NCI-H2196 (cell line): ENCODE results near the gene HAUS5.
"Not testable (repeated sequence)": the region's sequence is repeated elsewhere in the genome, so short reads cannot be mapped to it uniquely, and the experiment has no call there.

ENCODE experiments used
- DNase-seq: peaks from one replicate; lab custom pipeline; 2025; ENCODE audit not compliant: unreplicated experiment; lab: John Stamatoyannopoulos, UW

The HAUS5 gene, protein sequence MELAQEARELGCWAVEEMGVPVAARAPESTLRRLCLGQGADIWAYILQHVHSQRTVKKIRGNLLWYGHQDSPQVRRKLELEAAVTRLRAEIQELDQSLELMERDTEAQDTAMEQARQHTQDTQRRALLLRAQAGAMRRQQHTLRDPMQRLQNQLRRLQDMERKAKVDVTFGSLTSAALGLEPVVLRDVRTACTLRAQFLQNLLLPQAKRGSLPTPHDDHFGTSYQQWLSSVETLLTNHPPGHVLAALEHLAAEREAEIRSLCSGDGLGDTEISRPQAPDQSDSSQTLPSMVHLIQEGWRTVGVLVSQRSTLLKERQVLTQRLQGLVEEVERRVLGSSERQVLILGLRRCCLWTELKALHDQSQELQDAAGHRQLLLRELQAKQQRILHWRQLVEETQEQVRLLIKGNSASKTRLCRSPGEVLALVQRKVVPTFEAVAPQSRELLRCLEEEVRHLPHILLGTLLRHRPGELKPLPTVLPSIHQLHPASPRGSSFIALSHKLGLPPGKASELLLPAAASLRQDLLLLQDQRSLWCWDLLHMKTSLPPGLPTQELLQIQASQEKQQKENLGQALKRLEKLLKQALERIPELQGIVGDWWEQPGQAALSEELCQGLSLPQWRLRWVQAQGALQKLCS

DNA sequence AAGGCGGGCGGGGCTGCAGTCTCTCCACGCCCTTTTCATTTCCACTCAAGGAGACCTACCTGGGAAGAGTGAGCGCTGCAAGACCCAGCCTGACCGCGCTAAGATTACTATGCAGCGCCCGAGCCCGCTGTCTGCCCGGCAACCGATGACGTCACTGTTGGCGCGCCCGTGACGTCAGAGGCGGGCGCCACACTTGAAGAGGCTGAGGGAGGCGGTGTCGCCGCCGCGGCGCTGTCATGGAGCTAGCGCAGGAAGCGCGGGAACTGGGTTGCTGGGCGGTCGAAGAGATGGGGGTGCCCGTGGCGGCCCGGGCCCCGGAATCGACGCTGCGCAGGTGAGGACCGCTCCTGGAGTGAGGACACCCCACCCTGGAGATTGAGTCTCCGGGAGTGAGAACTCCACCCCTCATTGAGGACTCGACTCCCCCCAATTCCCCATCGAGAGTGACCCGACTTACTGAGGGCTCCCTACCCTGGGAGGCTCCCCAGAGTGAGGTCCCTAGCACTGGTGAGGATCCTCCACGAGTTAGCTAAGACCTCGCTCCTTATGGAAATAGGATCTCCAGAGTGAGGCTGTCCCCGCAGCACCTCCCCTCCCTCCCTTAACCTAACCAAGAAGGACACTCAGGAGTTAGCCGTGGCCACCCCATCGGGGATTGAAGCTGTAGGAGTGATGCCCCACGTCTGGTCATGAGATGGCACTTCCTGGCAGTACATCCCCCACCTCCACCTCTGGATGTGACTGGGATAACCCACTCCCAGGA, at the start of gene HAUS5:
HAUS5 (plus strand) TSS at position 177 of the 763 bp plus-strand sequence; CDS start at position 237, 60 bp downstream.
- DNase-seq, result peak; percentile 92

DNA sequence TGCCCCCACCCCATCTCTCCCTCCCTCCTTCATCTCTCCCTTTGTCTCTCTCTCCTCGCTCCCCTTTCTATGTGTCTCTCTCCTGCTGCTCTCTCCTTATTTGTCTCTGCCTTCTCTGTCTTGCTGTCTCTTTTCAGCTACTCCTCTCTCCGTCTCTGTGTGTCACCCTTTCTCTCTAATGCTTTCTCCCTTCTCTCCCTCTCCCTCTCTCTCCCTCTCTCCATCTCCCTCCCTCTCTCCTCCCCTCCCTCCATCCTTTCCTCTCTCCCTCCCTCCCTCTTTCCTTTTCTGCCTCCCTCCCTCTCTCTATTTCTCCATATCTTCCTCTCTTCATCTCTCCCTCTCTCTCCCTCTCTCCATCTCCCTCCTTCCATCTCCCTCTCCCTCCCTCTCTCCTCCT, 49.8 kb upstream of the HAUS5 start:
- no peak for DNase-seq

DNA sequence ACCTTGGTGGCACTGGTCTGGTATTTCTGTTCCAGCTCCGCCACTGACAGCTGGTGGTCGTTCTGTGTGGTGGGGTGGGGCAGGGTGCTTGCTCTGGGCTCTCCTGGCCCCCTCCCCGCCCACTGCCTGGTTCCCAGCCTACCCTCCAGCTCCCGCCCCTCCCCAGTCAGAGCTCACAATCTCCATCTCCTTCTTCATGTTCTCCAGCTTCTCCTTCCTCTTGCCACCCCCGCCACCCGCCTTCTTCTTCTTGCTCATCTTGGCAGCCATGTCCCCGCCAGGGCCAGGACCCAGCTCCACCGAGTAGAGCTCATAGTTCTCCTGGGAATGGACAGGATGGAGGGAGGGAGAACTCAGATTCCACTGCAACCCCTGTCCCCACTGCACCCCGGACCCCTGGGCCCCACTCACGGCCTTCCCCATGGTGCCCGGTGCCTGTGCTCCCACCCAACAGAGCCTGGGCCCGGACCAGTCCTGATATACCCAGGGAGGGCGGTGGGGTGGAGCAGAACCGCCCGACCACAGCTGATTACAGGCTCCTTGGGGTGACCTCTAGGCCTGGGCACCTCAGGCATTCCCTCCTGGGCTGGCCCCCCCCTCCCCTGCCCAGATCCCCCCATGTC, 49.2 kb upstream of the HAUS5 start, which contains the start of gene ATP4A:
ATP4A (minus strand) TSS at position 452 of the 623 bp plus-strand sequence; CDS start at position 423, 29 bp downstream.
- no peak for DNase-seq

DNA sequence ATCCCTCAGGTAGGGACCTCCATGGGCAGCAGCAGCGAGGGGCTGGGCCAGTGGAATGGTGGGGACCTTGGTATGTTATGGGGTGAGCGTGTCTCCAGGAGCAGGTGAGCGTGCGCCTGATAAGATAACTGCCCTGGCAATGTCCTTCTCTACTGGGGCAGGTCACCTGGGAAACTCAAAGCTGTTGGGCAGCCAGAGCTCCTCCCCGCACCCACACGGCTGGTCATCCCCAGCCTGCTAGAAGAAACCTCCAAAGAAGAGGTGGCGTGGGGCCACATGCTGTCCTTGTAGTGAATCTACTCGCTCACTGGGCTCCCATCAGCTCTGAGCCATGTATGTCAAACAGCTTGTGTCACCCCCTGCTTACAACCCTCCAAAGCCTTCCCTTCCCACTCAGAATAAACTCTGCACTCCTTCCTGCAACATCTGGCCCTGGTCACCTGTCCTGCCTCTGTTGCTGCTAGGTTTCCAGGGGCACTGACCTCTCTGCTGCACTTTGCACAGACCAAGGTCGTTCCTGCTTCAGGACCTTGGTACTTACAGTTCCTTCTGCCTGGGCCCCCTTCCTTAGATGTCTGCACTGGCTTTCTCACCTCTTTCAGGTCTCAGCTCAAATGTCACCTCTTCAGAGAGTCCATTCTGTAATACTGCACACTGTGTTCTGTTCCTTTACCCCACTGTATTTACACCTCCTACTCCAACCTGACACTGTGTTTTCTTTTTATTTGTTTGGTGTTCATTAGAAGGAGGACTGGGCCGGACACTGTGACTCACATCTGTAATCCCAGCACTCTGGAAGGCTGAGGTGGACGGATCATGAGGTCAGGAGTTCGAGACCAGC, 47.3 kb upstream of the HAUS5 start:
- no peak for DNase-seq

DNA sequence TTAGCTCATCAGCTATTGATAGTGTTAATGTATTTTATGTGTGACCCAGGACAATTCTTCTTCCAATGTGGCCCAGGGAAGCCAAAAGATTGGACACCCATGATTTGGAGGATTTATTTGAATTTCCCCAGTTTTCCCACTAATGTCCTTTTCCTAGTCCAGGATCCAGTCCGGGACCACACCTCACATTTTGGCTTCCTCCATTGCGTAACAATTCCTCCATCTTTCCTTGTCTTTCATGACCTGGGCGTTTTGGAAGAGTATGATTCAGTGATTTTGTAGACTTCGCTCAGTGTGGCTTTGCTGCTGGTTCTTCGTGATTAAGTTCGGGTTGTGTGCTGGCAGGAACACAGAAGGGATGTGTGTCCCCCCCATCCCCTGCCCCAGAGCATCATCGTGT, 45.8 kb upstream of the HAUS5 start:
- no peak for DNase-seq

DNA sequence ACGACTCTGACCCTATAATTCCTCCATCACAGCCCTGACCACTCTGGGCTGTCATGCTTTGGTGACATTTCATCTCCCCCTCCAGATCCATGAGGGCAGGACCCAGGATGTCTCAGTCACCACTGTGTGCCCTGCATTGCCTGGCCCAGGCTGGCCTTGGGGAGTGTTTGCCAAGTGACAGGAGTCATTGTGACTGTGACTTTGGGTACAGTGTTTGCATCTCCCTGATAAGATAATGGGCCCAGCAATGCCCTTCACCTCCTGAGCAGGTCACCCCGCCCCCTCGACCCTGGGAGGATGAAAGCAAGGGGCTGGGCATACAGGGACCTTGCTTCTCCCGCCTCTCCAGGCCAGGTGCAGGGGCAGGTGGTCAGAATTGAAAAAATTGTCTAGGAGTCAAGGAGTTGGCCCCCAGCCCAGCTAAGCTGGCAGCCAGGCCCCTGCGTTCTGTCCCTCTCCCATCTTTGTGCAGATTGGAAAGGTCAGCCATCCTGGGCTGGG, 43.2 kb upstream of the HAUS5 start:
- DNase-seq, result peak; percentile 9

DNA sequence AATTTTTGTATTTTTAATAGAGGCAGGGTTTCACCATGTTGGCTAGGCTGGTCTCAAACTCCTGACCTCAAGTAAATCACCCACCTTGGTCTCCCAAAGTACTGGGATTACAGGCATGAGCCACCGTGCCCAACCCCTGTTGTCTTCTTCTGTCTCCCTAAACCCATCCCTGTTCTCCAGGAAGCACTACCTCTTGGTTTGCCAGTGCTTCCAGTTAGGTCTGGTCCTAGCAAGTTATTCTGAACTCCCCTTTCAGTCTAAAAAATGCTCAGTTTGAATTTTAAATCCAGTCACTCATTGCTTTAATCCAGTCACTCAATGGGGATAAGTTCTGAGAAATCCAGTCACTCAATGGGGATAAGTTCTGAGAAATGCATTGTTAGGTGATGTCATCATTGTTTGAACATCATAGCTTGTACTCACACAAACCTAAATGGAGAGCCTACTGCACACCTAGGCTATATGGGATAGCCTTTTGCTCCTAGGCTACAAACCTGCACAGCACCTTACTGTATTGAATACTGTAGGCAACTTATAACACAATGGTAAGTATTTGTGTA, 41.0 kb upstream of the HAUS5 start:
- no peak for DNase-seq

DNA sequence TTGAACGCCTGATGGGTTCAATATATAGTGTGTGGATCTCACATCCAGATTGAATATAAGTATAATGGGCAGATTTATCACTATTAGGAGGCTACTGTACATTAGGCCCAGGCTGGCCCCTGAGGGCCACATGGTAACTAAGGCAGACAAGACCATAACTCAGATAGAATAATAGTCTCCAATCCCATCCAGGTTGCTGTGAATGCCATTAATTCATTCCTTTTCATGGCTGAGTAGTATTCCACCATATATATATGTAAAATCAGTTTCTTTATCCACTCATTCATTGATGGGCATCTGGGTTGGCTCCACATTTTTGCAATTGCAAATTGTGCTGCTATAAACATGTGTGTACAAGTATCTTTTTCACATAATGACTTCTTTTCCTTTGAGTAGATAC, 34.6 kb upstream of the HAUS5 start:
- DNase-seq, result no peak

DNA sequence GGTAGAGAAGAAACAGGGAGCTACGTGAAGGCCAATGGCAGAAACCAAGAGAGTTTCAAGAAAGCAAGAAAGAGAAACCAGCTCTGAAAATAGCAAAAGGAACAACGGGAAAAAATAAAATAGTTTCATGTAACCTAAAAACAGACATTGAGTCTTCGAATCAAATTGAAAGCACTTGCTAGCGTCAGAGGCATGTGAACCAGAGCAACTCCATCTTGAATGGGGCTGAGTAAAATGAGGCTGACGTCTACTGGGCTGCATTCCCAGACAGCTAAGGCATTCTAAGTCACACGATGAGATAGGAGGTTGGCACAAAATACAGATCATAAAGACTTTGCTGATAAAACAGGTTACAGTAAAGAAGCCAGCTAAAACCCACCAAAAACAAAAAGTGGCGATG, 33.8 kb upstream of the HAUS5 start:
- DNase-seq, result no peak

DNA sequence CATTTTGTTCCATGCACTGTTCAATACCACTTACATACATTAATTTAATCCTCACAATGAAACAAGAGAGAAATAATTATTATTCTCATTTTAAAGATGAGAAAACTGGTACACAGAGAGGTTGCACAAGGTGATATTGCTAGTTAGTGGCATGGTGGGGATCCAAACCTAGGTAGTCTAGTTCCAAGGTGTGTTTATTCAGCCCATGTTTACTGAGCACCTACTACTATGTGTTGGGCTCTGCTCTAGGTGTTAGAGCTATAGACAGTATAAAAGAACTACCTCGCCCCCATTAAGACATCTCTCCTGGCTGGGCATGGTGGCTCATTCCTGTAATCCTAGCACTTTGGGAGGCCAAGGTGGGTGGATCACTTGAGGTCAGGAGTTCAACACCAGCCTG, 29.8 kb upstream of the HAUS5 start:
- DNase-seq, result no peak

DNA sequence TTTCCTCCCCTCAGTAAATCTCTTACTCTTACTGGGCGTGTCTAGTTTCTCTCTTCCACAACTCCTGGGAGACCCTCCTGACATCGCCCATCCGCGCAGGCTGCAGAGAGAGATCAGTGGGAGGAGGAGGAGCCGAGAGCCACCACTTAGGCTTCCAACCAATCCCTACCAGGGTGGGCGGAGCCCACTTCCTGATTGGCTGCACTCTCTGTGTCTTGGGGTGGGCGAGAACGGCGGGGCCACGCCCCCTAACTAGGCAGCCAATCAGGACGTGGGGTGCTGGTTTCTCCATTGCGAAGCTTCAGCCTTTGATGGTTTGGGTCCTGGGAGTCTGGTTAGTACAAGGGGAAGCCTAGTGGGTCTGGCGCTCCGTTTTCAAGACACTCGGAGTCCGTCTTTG, 26.7 kb upstream of the HAUS5 start, which contains the start of gene PMIS2:
PMIS2 (plus strand) TSS at position 326 of the 400 bp plus-strand sequence. CDS start 87 bp downstream, outside the sequence.
- no peak for DNase-seq

DNA sequence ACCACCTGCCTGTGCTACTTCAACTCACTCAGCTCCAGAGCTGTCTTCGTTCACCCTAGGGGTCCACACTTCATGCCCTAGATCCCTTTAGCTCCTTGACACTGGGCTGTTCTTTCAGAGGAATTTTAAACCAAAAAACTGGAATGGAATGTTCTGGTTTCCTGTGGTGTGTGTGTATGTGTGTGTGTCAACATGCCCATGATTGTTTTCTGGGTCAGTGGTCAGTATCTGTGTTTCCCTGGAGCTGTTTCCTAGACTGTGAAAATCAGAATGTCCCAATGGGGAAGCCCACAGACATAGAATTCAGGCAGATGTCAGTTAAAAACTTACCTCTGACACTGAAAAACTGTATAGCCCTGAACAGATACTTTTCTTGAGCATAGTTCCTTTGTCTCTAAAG, 25.2 kb upstream of the HAUS5 start:
- DNase-seq, result no peak

DNA sequence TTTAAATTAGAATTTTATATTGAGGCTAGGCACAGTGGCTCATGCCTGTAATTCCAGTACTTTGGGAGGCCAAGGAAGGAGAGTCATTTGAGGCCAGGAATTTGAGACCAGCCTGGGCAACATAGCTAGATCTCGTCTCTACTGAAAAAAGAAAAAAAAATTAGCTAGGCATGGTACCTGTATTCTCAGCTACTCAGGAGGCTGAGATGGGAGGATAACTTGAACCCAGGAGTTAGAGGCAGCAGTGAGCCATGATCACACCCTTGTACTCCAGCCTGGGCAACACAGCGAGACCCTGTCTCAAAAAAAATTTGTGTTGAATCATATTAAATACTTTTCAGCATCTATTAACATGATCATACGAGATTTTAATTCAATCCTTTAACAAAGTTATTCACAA, 21.7 kb upstream of the HAUS5 start:
- no peak for DNase-seq

DNA sequence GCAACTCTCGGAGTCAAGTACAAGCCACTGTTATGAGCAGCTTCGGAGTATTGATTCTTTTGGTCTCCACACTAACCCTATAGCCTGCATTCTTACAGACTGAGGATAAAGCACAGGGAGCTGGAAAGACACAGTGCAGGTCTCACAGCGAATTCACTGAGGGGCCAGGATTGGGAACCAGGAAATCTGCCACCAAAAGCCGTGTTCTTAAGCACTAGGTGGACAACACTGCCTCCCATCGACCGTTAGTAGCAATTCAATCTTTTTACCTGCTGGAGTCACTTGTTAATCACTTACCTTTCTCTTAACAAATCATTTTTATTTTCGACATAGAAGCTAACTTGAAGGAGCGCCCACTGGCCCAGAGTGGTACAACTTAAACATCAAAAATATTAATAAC, 20.3 kb upstream of the HAUS5 start:
- peak; percentile 25 for DNase-seq

DNA sequence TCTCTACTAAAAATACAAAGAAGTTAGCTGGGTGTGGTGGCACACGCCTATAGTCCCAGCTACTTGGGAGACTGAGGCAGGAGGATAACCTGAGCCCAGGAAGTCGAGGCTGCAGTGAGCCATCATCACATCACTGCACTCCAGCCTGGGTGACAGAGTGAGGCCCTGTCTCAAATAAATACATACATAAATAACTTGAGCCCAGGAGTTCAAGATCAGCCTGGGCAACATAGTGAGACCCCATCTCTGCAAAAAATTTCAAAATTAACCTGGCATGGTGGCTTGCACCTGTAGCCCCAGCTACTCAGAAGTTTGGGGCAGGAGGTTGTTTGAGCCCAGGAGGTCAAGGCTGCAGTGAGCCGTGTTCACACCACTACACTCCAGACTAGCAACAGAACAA, 17.5 kb upstream of the HAUS5 start:
- DNase-seq, result not testable (repeated sequence)

DNA sequence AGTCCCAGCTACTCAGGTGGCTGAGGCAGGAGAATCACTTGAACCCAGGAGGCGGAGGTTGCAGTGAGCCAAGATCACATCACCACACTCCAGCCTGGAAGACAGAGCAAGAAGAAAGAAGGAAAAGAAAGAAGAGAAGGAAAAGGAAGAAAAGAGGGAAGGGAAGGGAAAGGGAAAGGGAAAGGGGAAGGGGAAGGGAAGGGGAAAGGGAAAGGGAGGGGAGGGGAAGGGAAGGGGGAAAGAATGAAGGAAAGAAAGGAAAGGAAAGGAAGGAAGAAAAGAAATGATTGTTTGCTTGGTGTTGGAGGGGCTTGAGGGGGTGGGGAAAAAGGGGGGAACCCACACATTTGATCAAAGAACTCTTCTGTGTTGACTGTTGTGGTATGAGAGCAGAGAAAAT, 16.6 kb upstream of the HAUS5 start:
- DNase-seq, result no peak

DNA sequence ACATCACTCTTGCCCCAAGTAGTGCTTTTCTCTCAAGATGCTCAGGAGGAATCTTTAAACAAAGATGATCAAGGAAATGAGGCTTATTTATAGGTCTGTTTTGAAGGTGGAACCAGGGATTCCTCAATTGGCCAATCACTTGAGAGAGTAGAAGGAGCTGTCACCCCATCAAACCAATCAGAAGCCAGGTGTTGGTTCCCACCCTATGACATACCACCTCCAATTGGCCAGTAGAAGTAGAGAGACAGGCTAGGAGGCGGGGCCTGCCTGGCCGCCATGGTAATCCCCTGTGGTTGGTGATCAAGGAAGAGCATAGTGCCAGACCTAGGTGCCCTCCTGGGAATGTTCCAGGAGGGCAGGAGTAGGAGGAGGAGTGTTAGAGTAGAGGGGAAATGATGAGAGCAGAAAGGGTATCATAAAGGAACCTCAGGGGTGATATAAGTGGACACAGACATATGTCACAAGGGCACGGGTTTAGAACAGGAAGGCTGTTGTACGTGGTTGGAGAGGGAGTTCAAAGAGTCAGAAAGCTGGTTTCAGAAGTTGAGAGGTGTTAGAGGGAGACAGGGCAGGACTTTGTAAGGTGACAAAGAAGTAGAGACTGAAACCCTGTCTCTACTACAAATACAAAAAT, 16.1 kb upstream of the HAUS5 start:
- no peak for DNase-seq

DNA sequence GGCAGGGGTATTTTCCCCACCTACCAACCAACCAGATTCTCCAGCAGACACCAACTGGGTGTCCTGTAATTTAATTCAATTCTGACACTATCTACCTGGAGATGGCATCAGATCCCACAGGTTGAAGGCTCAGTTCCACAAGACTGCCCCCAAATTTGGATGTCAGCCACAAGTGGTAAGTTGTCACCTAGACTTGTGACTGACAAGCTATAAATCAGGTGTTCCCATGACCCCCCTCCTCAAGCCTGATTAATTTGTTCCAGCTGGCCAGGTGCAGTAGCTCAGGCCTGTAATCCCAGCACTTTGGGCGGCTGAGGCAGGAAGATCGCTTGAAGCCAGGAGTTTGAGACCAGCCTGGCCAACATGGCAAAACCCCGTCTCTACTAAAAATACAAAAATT, 10.6 kb upstream of the HAUS5 start:
- no peak for DNase-seq

DNA sequence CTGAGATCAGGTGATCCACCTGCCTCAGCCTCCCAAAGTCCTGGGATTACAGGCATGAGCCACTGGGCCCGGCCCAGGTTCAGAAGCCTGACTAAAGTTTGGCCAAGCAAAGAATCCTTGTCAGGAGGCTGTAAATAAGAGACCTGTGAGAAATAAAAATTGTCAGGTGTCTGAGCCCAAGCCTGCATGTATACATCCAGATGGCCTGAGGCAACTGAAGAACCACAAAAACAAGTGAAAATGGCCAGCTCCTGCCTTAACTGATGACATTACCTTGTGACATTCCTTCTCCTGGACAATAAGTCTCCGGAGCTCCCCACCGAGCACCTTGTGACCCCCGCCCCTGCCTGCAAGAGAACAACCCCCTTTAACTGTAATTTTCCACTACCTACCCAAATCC, 8.1 kb upstream of the HAUS5 start:
- not testable (repeated sequence) for DNase-seq
